ENCODE results near the gene CEP70. TPM values are rescaled to one million over a fixed set of nuclear protein-coding genes. Genes with fewer than 3 reads are reported as not detected.

The CEP70 gene
- total RNA-seq, 1 donor from 2014 or later: 101 TPM

GRCh38 chr3:138640537-138640936 lies 46.5 kb upstream of the CEP70 start:
- no peak overlapping the region for H3K27ac ChIP-seq
- no peaks in the 10 kb centered on the region for H3K27me3 ChIP-seq
- H4K20me1 ChIP-seq (ENCODE audit: low read depth): no peaks in the 10 kb centered on the region
- Mint-ChIP-seq H3K36me3 (peaks cover 3% of the 10 kb centered on the region), H3K27ac (no peak overlapping the region), H3K4me3 (no peak overlapping the region), H3K9me3 (peaks cover 32% of the 10 kb centered on the region), H3K4me1 (no peaks in the 10 kb centered on the region), H3K27me3 (ENCODE audit: insufficient read depth, low read depth) (peaks cover 4% of the 10 kb centered on the region)
- no peak overlapping the region for H3K4me3 ChIP-seq
- H3K36me3 ChIP-seq: no peaks in the 10 kb centered on the region
- no peak for TF ChIP-seq EZH2phosphoT487 (IDR thresholded peaks at IDR 0.05)
- no peak for TF ChIP-seq EZH2 (IDR thresholded peaks at IDR 0.05)
- TF ChIP-seq, protein P1, sequence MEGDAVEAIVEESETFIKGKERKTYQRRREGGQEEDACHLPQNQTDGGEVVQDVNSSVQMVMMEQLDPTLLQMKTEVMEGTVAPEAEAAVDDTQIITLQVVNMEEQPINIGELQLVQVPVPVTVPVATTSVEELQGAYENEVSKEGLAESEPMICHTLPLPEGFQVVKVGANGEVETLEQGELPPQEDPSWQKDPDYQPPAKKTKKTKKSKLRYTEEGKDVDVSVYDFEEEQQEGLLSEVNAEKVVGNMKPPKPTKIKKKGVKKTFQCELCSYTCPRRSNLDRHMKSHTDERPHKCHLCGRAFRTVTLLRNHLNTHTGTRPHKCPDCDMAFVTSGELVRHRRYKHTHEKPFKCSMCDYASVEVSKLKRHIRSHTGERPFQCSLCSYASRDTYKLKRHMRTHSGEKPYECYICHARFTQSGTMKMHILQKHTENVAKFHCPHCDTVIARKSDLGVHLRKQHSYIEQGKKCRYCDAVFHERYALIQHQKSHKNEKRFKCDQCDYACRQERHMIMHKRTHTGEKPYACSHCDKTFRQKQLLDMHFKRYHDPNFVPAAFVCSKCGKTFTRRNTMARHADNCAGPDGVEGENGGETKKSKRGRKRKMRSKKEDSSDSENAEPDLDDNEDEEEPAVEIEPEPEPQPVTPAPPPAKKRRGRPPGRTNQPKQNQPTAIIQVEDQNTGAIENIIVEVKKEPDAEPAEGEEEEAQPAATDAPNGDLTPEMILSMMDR (IDR thresholded peaks at IDR 0.05): no peak
- peaks cover 25% of the 10 kb centered on the region for H3K9me3 ChIP-seq (ENCODE audit: low read depth)
- no peak overlapping the region for H2AFZ ChIP-seq (replicated peaks)
- H3K79me2 ChIP-seq (ENCODE audit: low read depth): no peaks in the 10 kb centered on the region
- H3K4me1 ChIP-seq: no peaks in the 10 kb centered on the region
- no peaks in the 10 kb centered on the region for H3F3A ChIP-seq (ENCODE audit: low read depth)
- no peak for DNase-seq (ENCODE audit: low spot score)
- H3K4me2 ChIP-seq: no peak overlapping the region
- no peak overlapping the region for H3K9ac ChIP-seq

GRCh38 chr3:138638641-138639040 lies 44.6 kb upstream of the CEP70 start:
- Histone ChIP-seq H3K79me2 (ENCODE audit: low read depth) (no peaks in the 10 kb centered on the region), H3K4me1 (no peaks in the 10 kb centered on the region), H3K36me3 (no peaks in the 10 kb centered on the region), H3K9ac (no peak overlapping the region), H3K4me3 (no peak overlapping the region), H3K27ac (no peak overlapping the region), H3K9me3 (ENCODE audit: low read depth) (peaks cover 14% of the 10 kb centered on the region), H2AFZ (replicated peaks) (no peak overlapping the region), H4K20me1 (ENCODE audit: low read depth) (no peaks in the 10 kb centered on the region), H3F3A (ENCODE audit: low read depth) (no peaks in the 10 kb centered on the region), H3K27me3 (no peaks in the 10 kb centered on the region), H3K4me2 (no peak overlapping the region)
- no peak for DNase-seq (ENCODE audit: low spot score)
- TF ChIP-seq EZH2 (IDR thresholded peaks at IDR 0.05) (no peak), EZH2phosphoT487 (IDR thresholded peaks at IDR 0.05) (no peak)
- TF ChIP-seq, protein P1 (IDR thresholded peaks at IDR 0.05): no peak
- Mint-ChIP-seq H3K9me3 (peaks cover 17% of the 10 kb centered on the region), H3K27ac (no peak overlapping the region), H3K4me3 (no peak overlapping the region), H3K27me3 (ENCODE audit: insufficient read depth, low read depth) (peaks cover 4% of the 10 kb centered on the region), H3K4me1 (no peaks in the 10 kb centered on the region), H3K36me3 (peaks cover 3% of the 10 kb centered on the region)

- Histone ChIP-seq H3K27me3 (no peaks in the 10 kb centered on the region), H3K9ac (no peak overlapping the region), H2AFZ (replicated peaks) (no peak overlapping the region), H3K36me3 (no peaks in the 10 kb centered on the region), H3F3A (ENCODE audit: low read depth) (no peaks in the 10 kb centered on the region), H4K20me1 (ENCODE audit: low read depth) (no peaks in the 10 kb centered on the region), H3K4me2 (no peak overlapping the region), H3K4me3 (no peak overlapping the region), H3K9me3 (ENCODE audit: low read depth) (no peaks in the 10 kb centered on the region), H3K4me1 (no peaks in the 10 kb centered on the region), H3K27ac (no peak overlapping the region), H3K79me2 (ENCODE audit: low read depth) (no peaks in the 10 kb centered on the region)
- Mint-ChIP-seq H3K27ac (no peak overlapping the region), H3K9me3 (no peaks in the 10 kb centered on the region), H3K4me3 (no peak overlapping the region), H3K27me3 (ENCODE audit: insufficient read depth, low read depth) (no peaks in the 10 kb centered on the region), H3K4me1 (no peaks in the 10 kb centered on the region), H3K36me3 (no peaks in the 10 kb centered on the region)
- no peak for DNase-seq (ENCODE audit: low spot score)
- TF ChIP-seq EZH2 (IDR thresholded peaks at IDR 0.05): no peak
- no peak for TF ChIP-seq EZH2phosphoT487 (IDR thresholded peaks at IDR 0.05)
- TF ChIP-seq, protein P1 (IDR thresholded peaks at IDR 0.05): no peak
These were observed 35.5 kb upstream of the CEP70 start for GRCh38 chr3:138629526-138629925.
